Ishikawa (cell line): ENCODE results near the gene WSCD2.

Experiments
- TAF1 ChIP-seq: IDR thresholded peaks from 2 replicates; pipeline ENCODE4 v1.6.1; 2012; ENCODE audit warnings: low read depth, mild to moderate bottlenecking
- YY1 ChIP-seq: IDR thresholded peaks from 2 replicates; pipeline ENCODE4 v1.6.1; 2012; ENCODE audit warnings: low read depth
- ZBTB7A ChIP-seq: IDR thresholded peaks from 2 replicates; pipeline ENCODE4 v1.6.1; 2012; ENCODE audit warnings: low read depth
- TF ChIP-seq, protein P1 (sequence below): IDR thresholded peaks from 2 replicates; pipeline ENCODE4 v1.6.1; 2012
- TF ChIP-seq, protein P2 (sequence below): IDR thresholded peaks from 2 replicates; pipeline ENCODE4 v1.6.1; 2012; ENCODE audit warnings: low read depth, mild to moderate bottlenecking

- TF ChIP-seq, protein P1, sequence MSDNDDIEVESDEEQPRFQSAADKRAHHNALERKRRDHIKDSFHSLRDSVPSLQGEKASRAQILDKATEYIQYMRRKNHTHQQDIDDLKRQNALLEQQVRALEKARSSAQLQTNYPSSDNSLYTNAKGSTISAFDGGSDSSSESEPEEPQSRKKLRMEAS, result no peak
- TF ChIP-seq ZBTB7A (no peak), YY1 (no peak), TAF1 (no peak)
- TF ChIP-seq, protein P2, sequence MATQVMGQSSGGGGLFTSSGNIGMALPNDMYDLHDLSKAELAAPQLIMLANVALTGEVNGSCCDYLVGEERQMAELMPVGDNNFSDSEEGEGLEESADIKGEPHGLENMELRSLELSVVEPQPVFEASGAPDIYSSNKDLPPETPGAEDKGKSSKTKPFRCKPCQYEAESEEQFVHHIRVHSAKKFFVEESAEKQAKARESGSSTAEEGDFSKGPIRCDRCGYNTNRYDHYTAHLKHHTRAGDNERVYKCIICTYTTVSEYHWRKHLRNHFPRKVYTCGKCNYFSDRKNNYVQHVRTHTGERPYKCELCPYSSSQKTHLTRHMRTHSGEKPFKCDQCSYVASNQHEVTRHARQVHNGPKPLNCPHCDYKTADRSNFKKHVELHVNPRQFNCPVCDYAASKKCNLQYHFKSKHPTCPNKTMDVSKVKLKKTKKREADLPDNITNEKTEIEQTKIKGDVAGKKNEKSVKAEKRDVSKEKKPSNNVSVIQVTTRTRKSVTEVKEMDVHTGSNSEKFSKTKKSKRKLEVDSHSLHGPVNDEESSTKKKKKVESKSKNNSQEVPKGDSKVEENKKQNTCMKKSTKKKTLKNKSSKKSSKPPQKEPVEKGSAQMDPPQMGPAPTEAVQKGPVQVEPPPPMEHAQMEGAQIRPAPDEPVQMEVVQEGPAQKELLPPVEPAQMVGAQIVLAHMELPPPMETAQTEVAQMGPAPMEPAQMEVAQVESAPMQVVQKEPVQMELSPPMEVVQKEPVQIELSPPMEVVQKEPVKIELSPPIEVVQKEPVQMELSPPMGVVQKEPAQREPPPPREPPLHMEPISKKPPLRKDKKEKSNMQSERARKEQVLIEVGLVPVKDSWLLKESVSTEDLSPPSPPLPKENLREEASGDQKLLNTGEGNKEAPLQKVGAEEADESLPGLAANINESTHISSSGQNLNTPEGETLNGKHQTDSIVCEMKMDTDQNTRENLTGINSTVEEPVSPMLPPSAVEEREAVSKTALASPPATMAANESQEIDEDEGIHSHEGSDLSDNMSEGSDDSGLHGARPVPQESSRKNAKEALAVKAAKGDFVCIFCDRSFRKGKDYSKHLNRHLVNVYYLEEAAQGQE, result no peak
These were observed 42.9 kb downstream of the WSCD2 start for GRCh38 chr12:108172033-108172432.
